HG03060 (cell line): ENCODE measurements around the gene PLD1.
A peak's percentile ranks its signal among the peaks of the same experiment; 100 is the strongest.
"Not testable (repeated sequence)": the region's sequence is repeated elsewhere in the genome, so short reads cannot be mapped to it uniquely, and the experiment has no call there.

Experiments
- ATAC-seq: cut with Tn5 transposase; IDR thresholded peaks from one replicate; pipeline ENCODE4 v1.9.1; 2021; ENCODE audit warnings: low read depth, moderate number of reproducible peaks; ENCODE audit not compliant: unreplicated experiment

Gene PLD1

DNA sequence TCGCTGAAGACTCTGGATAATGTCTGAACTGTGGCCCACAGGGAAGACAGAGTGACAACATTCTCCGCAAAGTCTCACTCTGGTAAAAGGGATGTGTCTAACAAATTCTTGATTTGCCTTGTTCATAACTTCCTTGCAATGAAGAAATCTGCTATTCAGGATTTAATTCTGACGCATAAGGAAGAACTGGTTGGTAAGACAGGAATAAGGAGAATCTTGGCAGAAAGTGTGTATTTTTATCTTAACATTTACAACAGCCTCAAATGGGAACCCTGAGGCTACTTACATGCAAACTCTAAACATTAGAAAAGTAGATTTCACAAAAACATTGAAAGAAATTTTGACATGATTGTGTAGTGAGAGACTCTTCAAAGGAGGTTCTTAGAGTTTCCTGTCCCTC is 10.8 kb upstream of the PLD1 start:
- ATAC-seq, result no peak

DNA sequence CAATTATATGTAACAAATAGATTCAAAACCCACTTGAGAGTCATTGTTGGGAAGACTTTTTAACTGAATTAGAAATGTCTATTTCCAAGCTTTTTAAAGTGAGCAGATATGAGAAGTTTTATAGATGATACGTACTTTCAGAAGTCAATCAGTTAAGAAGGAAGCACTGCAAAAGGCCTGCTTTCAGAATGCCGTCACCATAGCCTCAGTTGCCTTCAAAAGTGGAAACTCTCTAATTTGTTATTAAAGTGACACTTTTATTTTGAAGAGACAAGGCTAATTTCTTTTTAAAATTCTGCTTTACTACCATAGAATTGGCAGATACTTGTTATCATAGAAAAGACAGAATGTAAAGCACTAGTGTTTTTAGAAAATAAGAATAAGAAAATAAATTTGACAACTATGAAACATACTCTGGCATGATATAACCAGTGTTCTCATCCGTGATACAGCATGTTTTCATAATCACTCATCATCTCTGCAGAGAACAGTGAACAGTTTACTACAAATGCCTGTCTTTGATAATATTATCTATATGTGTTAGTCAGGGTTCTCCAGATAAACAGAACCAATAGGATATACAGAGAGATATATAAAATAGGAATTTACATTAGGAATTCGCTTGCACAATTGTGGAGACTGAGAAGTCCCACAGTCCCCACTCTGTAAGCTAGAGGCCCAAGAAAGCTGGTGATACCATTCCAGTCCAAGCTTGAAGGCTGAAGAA is 7.0 kb upstream of the PLD1 start:
- no peak for ATAC-seq

DNA sequence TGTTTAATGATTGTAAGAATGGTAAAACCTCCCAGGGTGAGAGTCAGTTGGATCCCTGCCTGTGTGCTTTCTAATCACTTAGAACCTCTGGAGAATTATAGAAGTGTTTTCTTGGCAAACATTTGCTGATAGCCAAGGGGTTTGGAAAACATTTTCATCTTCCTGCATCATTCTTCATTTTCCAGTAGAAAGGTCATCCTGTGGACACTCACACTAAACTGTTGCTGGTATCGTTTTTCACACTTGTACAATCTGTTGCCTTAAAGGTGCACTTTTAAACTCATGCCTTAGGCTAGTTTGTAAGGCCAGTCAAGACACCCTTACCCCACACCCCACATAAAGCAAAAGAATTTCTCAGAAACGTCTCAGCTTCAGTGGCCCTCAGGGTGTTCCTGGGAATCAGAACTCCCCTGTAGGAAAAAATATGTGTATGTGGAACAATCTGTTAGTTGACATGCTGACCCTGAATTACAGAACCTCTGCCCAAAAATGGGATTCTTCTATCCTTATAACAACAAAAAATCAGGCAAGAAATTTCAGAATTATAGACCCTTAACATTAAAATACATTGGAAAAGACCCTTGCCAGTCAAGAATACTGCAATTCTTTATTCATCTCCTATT is 5.8 kb upstream of the PLD1 start:
- no peak for ATAC-seq

GRCh38 chr3:171814662-171815061 is 4.4 kb upstream of the PLD1 start:
- not testable (repeated sequence) for ATAC-seq

- ATAC-seq, result peak; percentile 58
Observed at GRCh38 chr3:171813897-171814460, 3.7 kb upstream of the PLD1 start.

GRCh38 chr3:171813278-171813896 is 3.1 kb upstream of the PLD1 start:
- ATAC-seq, result no peak

GRCh38 chr3:171812811-171813210 is 2.5 kb upstream of the PLD1 start:
- no peak for ATAC-seq

- ATAC-seq, result no peak
Observed at GRCh38 chr3:171811913-171812335, 1.6 kb upstream of the PLD1 start.

GRCh38 chr3:171811295-171811912 is 1.1 kb upstream of the PLD1 start:
- ATAC-seq, result no peak

DNA sequence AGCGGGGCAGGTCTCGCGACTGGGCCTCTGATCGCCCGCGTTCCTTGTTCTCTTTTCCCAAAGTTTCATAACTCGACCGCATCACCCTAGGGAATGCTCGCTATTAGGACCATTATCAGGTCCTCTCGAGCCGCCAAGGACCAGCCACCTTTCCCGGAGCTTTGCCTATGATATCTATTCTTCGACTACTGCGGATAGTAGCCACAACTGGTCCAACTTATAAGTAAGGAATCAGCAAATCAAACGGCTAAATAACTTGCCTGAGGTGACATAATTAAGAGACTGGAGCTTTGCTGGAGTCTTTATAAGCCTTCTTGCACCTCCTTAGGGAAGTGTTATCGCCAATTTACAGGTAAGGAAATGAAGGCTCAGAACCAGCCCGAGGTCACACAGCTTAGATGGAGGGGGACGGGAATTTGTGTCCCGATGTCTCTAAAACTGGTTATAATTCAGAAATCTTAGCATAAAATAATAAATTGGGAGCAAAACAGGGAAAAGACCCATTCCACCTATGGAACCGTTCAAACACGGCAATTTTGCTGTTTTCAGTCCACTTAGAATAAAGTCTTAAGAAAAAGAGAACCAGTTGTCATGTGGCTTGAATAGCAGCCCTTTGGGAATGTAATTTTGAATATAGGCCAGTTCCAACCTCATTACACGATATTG is 479 bp upstream of the PLD1 start:
- no peak for ATAC-seq

DNA sequence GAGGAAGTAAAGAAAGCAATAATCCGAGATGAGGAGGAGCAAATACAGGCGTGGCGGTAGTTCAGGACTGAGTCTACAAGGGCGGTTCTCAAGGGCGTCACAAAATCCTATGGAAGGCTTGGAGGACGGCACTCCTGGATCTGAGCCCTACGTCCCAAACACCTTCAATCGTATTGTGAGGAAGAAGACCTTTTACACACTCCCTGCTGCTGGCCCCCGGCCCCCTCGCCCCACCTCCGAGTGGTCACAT is 747 bp downstream of the PLD1 start:
- ATAC-seq, result no peak

GRCh38 chr3:171807806-171808205 is 2.5 kb downstream of the PLD1 start:
- no peak for ATAC-seq

DNA sequence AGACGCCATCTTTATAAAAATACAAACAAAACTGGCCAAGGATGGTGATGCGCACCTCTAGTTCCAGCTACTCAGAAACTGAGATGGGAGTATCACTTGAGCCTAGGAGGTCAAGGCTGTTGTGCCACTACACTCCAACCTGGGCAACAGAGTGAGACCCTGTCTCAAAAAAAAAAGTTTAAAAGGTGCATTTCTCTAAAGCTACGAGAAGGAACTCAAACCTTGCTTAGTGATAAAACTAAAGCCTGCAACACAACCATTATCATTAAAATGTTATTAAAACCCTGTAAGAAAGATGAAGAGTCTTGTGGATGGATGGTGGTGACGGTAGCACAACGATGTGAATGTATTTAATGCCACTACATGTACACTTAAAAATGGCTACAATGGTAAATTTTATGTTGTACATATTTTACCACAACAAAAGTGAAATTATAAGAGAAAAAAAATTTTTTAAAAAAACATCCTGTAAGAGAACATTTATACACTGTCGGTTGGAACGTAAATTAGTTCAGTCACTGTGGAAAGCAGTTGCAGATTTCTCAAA is 3.1 kb downstream of the PLD1 start:
- ATAC-seq, result no peak

DNA sequence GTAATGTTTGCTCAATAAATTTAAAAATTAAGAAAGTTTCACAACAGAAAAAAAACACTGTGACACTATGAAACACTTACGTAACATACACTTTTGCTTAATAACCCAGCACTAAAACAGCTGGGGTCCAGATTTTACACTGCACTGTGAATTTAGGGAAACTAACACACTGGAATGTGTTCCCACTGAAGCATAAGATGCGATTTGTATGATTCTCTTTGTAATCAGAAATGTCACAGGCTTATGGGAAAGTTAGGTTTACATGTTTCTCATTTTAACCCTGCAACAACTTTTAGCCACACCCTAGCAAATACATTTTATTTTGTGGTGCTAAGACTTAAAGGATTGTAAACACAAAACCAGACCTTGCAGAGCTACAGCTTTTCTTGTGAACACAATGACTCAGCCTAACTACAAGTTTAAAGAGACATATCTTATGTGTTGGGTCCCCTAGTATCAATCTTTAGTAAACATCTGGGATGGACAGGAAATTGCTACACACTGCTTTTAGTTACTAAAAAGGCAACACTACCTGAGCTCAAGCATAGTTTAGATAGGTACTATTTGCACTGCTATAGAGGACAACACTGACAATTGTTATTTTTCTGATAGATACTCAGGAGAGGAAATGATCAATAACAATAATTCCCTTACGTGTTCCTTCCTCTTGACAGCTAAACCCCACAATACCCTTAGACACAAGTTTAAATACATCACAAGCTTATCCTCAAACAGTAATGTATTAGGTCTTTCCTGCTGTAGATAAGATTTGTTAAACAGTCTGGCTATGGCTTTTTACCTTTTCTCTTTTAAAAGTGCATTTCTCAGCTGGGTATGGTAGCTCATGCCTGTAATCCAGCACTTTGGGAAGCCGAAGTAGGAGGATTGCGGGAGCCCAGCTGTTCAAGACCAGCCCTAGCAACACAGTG is 3.8 kb downstream of the PLD1 start:
- no peak for ATAC-seq

DNA sequence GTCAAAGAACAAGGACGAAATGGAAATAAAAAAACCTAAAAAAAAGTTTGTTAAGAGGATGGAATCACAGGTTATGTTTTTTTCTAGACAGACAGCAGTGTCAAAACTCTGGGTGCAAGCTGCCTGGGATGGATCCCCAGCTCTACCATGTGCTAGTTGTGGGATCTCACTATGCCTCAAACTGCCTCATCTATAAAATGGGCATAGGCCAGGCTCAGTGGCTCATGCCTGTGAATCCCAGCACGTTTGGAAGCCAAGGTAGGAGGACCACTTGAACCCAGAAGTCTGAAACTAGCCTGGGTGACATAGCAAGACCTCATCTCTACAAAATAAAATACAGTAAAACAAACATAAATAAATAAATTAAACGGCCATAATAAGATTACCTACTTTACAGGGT is 4.6 kb downstream of the PLD1 start:
- ATAC-seq, result no peak

GRCh38 chr3:171804618-171805389 is 5.5 kb downstream of the PLD1 start:
- no peak for ATAC-seq

DNA sequence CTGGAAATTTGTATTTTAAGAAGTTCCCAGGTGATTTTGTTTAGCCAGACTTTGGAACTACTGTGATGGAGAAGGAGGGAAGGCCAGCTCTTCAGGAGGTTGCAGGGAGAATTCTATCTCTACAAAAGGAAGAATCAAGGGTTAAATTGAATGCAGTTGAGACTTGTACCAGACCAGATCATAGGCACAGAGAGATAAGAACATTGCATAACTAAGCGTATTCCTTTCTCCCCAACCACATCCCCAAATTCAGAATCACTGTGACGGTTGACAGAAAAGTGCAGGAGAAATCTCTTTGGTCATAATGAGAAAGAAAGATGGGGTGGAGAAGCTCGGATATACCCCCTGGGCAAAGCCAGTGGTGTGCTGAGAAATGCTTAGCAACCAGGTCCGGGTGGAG is 7.2 kb downstream of the PLD1 start:
- ATAC-seq, result no peak

DNA sequence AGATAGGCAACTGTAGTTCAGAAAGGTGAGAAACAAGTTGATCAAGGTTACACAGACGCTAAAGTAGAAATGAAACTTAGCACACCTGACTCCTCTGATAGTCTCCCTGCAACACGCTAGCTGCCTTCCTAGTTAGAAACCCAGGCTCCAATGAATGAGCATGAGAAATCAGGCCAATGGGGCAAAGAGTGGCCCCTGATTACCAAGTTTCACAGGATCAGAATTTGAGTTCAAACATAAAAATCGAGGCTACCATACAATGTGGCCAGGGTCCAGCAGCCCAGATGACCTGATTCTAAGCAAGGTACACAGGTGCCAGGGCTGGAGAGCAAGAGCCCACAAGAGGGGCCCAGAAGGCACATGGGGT is 7.7 kb downstream of the PLD1 start:
- ATAC-seq, result no peak
